ENCODE measurements around the gene EMSY. TPM values are rescaled to one million over a fixed set of nuclear protein-coding genes. Genes with fewer than 3 reads are reported as not detected.

The EMSY gene
- total RNA-seq, 4 donors from 2014 or later = 32.7 to 58.0 (median 46.4) TPM

DNA sequence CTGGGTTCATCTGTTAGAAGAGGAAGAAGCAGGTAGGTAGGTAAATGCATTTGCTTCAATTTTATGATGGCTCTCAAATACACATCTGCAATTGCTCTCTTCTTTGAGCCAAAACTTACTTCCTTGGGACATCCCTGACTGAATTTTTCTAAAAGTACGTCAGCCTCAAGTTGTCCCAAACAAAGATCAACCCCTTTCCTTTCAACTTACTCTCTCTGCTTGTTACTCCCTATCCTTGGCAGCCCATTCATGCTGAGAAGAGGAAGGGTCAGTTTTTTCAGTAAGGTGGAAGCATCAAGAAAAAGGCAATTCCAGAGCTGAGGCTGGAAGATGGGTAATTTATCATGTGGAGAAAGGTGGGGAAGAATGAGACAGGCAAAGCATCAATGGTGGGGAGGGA, 114.5 kb downstream of the EMSY start:
- WGBS, 2 donors = 65 to 75% methylated on average over 1 of the region's 1 CpG
- H3K27ac ChIP-seq = no peak overlapping the region
- H3K9me3 ChIP-seq = no peaks in the 10 kb centered on the region
- intact Hi-C loops (cut with DNase I) = loop anchor here (10.0 kb wide), 1 partner anchor 125 kb away; no protein-coding TSS in a partner anchor
- no peak for DNase-seq
- no peak overlapping the region for H3K4me3 ChIP-seq (replicated peaks in 1 of 3)
- TF ChIP-seq, protein P1, sequence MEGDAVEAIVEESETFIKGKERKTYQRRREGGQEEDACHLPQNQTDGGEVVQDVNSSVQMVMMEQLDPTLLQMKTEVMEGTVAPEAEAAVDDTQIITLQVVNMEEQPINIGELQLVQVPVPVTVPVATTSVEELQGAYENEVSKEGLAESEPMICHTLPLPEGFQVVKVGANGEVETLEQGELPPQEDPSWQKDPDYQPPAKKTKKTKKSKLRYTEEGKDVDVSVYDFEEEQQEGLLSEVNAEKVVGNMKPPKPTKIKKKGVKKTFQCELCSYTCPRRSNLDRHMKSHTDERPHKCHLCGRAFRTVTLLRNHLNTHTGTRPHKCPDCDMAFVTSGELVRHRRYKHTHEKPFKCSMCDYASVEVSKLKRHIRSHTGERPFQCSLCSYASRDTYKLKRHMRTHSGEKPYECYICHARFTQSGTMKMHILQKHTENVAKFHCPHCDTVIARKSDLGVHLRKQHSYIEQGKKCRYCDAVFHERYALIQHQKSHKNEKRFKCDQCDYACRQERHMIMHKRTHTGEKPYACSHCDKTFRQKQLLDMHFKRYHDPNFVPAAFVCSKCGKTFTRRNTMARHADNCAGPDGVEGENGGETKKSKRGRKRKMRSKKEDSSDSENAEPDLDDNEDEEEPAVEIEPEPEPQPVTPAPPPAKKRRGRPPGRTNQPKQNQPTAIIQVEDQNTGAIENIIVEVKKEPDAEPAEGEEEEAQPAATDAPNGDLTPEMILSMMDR (IDR thresholded peaks at IDR 0.05) = no peak
- TF ChIP-seq POLR2A (IDR thresholded peaks at IDR 0.05) = no peak
- no peaks in the 10 kb centered on the region for H3K36me3 ChIP-seq
- H3K27me3 ChIP-seq = no peaks in the 10 kb centered on the region
- no peaks in the 10 kb centered on the region for H3K4me1 ChIP-seq

DNA sequence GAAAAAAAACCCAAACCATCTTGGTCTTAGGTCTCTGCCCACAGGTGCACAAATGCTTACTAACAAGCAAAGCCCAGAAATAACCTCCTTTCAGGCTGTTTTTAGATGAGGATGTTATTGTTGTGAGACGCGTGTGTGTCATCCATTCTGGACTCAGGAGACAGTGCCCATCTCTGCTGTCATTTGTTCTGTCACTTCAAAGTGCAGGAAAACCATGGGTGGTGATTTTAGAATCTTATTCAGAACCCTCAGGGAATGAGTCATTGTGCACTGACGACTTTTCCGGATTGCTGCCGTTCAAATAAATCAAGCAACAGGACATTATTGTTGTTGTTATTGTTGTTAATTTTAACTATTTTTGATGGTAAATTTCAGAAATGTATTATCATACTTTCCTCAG, 115.4 kb downstream of the EMSY start:
- Histone ChIP-seq H3K27me3 (no peaks in the 10 kb centered on the region), H3K4me1 (no peaks in the 10 kb centered on the region), H3K9me3 (no peaks in the 10 kb centered on the region), H3K4me3 (replicated peaks in 1 of 3) (no peak overlapping the region), H3K36me3 (no peaks in the 10 kb centered on the region), H3K27ac (peak overlapping the region in 2 of 3 donors; percentile 2 to 12)
- TF ChIP-seq POLR2A (IDR thresholded peaks at IDR 0.05) = no peak
- TF ChIP-seq, protein P1 (IDR thresholded peaks at IDR 0.05) = no peak
- WGBS, 2 donors = 73 to 86% methylated on average over 5 of the region's 5 CpGs
- DNase-seq = no peak
- intact Hi-C loops (cut with DNase I) = no loop called here

DNA sequence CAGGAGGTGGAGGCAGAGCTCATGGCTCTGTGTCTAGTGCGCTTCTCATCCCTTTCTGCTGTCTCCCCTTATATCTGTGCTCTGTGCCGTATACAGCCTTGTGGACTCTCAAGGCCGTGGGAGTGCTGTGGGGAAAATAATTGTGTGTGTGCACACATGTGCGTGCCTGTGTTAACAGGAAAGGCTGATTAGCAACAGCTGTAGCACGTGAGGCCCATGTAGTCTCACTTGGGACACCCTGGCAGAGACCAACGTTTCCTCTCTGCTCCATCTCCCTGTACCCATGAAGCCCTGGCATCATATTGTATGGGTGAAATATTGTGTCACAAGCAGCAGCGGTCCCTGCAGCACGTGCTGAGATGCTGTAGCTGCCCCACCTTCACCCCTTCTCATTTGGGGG, 116.4 kb downstream of the EMSY start:
- H3K27ac ChIP-seq = no peak overlapping the region
- no peaks in the 10 kb centered on the region for H3K27me3 ChIP-seq
- TF ChIP-seq, protein P1 (IDR thresholded peaks at IDR 0.05) = no peak
- no peak for TF ChIP-seq POLR2A (IDR thresholded peaks at IDR 0.05)
- intact Hi-C loops (cut with DNase I) = no loop called here
- no peak for DNase-seq
- H3K4me1 ChIP-seq = no peaks in the 10 kb centered on the region
- H3K36me3 ChIP-seq = no peaks in the 10 kb centered on the region
- no peak overlapping the region for H3K4me3 ChIP-seq (replicated peaks in 1 of 3)
- no peaks in the 10 kb centered on the region for H3K9me3 ChIP-seq
- WGBS, 2 donors = 65 to 79% methylated on average over 8 of the region's 8 CpGs

DNA sequence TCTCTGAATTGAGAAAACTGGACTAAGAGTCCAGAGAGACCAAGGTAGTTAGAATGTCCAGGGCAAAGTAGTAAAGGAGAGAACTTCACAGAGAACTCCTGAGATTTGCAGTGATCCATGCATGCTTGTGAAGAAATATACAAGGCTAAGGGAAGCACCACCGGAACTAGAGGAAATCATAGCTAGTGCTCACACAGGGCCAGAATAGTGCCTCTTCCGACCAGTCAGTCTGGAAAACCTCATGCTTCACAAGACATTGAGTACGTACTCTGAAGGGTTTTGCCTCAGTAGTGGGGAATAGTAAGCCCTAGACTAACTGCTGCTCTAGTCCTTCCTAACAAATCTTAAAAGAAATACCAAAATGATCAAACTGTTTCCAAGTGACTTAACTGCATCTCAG, 117.7 kb downstream of the EMSY start:
- Histone ChIP-seq H3K27me3 (no peaks in the 10 kb centered on the region), H3K9me3 (no peaks in the 10 kb centered on the region), H3K36me3 (no peaks in the 10 kb centered on the region), H3K4me3 (replicated peaks in 1 of 3) (no peak overlapping the region), H3K27ac (no peak overlapping the region), H3K4me1 (no peaks in the 10 kb centered on the region)
- no peak for DNase-seq
- WGBS, 2 donors = 45 to 70% methylated on average over 3 of the region's 3 CpGs
- no peak for TF ChIP-seq POLR2A (IDR thresholded peaks at IDR 0.05)
- intact Hi-C loops (cut with DNase I) = no loop called here

DNA sequence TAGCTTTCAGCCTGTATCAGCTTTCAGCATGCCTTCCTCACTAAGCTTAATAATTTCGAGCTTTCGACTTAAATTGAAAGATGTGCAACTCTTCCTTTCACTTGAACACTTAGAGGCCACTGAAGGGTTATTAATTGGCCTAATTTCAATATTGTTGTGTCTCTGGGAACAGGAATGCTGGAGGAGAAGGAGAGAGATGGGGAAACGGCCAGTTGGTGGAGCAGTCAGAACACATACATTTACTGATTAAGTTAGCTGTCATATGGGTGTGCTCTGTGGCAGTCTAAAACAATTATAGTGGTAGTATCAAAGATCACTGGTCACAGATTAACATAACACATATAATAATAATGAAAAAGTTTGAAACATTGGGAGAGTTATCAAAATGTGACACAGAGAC, 119.5 kb downstream of the EMSY start:
- intact Hi-C loops (cut with DNase I) = no loop called here

More for the DNA sequence above, 119.5 kb downstream of the EMSY start:
- WGBS, 2 donors = 69 to 72% methylated on average over 3 of the region's 3 CpGs
- DNase-seq = no peak
- Histone ChIP-seq H3K4me3 (replicated peaks in 1 of 3) (no peak overlapping the region), H3K36me3 (no peaks in the 10 kb centered on the region), H3K27ac (no peak overlapping the region), H3K4me1 (no peaks in the 10 kb centered on the region), H3K9me3 (no peaks in the 10 kb centered on the region), H3K27me3 (no peaks in the 10 kb centered on the region)
- TF ChIP-seq POLR2A (IDR thresholded peaks at IDR 0.05) = no peak
- TF ChIP-seq, protein P1 (IDR thresholded peaks at IDR 0.05) = no peak

Measured in thyroid gland (tissue), 4 donors.